GM10847 (cell line): ENCODE measurements around the gene ITGB3.

Experiments used
- POLR2A ChIP-seq: IDR thresholded peaks from 2 replicates; pipeline ENCODE4 v1.6.1; 2011; ENCODE audit not compliant: insufficient read length; ENCODE audit errors: extremely low read depth

The ITGB3 gene

DNA sequence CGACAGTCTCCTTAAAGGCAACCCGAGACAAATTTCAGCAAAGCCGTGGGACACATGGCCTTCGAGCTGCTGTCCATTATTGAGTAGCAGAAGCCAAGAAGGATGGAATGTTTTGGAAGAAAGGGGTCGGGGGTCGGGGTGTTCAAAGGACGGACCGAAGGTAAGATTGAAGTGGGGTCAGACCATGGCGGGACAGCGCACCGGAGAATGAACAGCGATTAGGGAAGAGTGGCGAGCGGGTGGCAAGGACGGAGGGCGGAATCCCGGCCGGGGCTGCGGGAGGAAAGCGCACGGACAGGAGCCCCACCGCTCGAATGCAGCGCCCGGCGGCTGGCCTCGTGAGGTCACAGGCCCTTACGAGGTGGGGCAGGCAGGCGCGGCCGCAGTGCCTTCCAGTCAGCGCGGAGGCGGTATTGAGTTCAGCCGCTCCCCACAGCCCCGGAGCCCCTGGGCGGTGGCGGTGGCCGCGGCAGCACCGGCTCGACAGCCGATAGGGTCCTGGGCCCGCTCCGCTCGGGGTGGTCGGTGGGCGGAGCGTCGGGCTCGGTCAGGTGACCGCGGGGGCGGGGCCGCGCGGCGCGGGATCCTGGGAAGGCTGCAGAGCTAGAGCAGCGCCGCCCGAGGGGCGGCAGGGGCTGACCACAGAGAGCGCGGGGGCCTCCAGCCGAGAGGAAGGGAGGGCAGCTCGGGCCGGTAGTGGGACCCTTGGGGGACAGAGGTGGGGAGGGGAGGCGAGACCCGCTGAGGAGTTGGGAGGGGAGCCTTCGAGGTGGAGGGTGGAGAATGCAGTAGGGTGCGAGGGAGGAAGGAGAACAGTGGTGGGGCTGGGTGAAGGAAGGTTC, 70.0 kb downstream of the ITGB3 start, which contains the start of gene EFCAB13:
Gene EFCAB13, plus strand, starts transcription at position 574 of the 842 bp plus-strand sequence. CDS start 4,399 bp downstream, outside the sequence.
- TF ChIP-seq POLR2A, result peak; percentile 81

DNA sequence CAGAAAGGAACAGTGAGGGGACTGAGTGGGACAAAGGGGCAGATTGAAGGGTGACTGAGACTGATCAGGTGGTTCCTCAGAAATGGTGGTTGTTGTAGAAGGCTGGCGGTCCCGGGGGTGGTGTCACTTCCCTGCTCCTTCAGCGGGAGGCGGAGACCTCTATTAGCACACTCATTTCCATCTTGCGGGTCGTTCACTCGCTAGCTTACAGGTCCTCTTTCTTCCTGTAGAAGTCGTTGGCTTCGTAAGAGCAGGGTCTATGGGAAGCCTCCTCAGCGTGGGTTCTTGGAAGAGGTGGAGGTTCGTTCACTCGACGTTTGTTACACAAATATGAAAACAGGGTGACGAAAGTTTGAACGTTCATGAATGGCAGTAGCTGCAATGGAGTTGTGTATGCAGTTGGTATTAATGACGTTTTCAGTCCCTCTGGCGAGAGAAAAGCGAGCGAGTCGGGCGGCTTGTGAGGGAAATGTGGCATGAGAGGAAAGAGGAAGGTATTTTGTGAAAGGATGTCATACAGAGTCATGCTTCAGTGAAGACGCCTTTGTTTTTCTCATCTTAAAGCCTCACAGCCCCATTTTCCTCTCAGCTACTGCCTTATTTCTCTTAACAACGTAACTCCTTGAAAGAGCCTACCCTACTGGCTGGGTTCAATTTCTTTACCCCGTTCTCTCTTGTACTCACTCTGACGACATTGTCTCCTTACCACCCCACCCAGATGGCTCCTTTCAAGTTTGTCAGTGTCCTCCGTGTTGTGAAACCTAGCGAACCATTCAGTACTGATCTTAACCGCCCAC, 70.8 kb downstream of the ITGB3 start:
- TF ChIP-seq POLR2A, result no peak

DNA sequence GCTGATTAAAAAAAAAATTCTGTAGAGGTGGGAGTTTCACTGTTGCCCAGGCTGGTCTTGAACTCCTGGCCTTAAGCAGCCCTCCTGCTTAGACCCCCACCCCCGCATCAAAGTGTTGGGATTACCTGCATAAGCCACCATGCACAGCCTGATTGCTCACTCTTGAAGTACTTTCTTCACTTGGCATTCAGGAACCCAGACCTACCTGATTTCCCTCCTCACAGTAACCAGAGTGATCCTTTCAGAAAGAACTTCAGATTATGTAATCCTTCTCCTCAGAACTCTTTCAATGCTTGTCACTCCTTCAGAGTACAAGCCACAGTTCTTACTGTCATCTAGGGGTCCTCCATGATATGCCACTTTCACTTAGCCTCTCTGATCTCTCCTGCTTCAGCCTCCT, 71.5 kb downstream of the ITGB3 start:
- no peak for TF ChIP-seq POLR2A

DNA sequence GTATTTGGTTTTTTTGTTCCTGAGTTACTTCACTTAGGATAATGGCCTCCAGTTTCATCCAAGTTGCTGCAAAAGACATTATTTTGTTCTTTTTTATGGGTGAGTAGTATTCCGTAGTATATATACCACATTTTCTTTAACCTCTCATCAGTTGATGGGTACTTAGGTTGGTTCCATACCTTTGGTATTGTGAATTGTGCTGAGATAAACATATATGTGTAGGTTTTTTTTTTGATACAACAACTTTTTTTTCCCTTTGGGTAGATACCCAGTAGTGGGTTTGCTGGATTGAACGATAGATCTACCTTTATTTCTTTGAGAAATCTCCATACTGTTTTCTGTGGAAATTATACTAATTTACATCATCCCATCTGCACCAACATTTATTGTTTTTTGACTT, 76.9 kb downstream of the ITGB3 start:
- no peak for TF ChIP-seq POLR2A

DNA sequence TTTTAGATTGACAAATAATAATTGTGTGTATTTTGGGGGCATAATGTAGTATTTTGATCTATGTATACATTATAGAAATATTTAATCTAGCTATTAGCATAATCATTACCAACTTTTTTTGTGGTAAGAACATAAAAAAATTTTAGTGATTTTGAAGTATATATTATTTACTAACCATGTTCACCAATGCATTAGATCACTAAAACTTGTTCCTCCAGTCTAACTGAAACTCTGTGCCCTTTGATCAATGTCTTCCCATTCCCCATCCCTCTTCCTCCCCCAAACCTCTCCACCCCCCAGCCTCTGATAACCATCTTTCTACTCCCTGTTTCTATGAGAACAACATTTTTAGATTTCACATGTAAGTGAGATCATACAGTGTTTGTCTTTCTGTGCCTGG, 78.7 kb downstream of the ITGB3 start:
- TF ChIP-seq POLR2A, result no peak

DNA sequence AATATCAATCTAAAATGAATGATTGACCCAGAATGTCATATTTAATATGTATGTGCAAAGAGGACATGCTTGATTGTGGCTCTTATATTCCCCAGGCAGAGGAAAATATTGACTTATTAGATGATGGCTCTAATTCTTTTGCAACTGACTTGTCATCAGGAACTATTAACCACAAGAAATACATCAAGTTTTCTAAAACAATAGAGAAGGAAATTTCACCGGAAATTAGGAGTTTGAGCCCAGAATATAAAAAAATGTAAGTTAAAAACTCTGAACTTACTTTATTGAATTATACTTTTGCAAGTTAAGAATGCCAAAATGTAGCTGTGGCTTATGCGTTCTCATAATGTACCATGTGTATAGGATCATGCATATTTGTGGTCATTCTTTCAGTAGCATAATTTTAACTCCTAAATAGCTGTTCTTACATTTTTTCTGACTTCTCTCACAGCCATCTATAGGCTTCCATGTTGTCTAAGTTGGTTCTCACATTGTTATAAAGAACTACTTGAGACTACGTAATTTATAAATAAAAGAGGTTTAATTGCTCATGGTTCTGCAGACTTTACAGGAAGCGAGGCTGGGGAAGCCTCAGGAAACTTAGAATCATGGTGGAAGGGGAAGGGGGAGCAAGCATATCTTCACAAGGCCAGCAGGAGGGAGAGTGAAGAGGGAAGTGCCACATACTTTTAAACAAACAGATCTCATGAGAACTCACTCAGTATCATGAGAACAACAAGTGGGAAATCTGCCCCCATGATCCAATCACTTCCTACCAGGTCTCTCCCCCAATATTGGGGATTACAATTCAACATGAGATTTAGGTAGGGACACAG, 81.7 kb downstream of the ITGB3 start:
- TF ChIP-seq POLR2A, result no peak

DNA sequence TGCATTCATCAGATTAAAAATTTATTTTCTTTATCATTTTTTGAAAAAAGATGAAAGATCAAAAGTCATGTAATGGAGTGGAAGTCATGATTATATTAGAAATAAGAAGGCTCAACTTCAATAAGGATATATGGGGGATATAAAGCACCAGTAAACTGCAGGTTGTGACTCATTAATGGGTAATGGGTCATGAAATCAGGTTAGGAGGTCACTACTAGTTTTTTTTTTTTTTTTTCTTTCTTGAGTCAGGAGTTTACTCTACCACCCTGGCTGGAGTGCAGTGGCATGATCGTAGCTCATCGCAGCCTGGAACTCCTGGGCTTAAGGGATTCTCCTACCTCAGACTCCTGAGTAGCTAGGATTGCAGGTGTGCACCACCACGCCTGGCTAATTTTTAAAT, 84.4 kb downstream of the ITGB3 start:
- TF ChIP-seq POLR2A, result no peak

DNA sequence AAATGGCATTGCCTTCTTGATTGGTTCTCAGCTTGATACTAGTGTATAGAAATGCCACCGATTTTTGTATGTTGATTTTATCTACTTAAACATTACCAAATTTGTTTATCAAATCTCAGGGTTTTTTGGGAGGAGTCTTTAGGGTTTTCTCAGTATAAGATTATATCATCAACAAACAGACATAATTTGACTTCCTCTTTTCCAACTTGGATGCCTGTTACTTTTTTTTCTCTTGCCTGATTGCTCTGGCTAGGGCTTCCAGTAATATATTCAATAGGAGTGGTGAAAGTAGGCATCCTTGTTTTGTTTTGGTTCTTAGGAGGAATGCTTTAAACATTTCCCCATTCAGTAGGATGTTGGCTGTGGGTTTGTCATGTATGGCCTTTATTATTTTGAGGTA, 99.2 kb downstream of the ITGB3 start:
- TF ChIP-seq POLR2A, result no peak

DNA sequence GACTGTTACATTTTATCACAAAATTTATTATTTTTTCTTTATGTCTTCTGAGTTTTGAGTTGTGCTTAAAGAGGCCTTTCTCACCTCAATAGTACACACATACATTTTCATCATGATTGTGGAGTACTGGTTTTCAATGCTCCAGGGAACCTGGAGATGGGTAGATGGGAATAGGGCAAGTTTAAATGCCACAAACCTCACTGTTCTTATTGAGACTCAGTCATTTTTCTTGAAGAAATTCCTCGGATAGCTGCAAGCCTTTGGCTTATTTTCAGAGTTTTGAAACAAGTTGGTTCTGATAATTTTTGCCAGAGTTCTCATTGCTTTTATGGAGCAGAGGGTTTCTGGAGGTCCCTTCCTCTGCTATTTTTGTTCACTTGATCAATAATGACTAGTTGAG, 105.0 kb downstream of the ITGB3 start:
- TF ChIP-seq POLR2A, result no peak
